SU-DHL-6 (cell line): ENCODE measurements around the gene SCEL.

Source experiments
- H2AFZ ChIP-seq: fragments of 200-600 bp; sonication (generic); 2 replicates; pipeline ENCODE4 v1.6.1; 2014; ENCODE audit warnings: low read depth, mild to moderate bottlenecking, moderate library complexity, mixed read lengths, antibody characterized with exemption, low read length; ENCODE audit not compliant: severe bottlenecking
- H3F3A ChIP-seq: fragments of 200-600 bp; shearing (Covaris generic); 2 replicates; pipeline ENCODE4 v1.6.0; 2016; ENCODE audit warnings: antibody characterized with exemption, mild to moderate bottlenecking; ENCODE audit not compliant: insufficient read depth
- H3K27ac ChIP-seq: fragments of 200-600 bp; sonication (generic); 2 replicates; pipeline ENCODE4 v1.5.1; 2016; ENCODE audit warnings: low read depth, mild to moderate bottlenecking, low read length, moderate library complexity, mixed read lengths
- H3K27me3 ChIP-seq: fragments of 200-600 bp; sonication (generic), shearing (Covaris generic); 2 replicates; pipeline ENCODE4 v1.6.0; 2014; ENCODE audit warnings: mild to moderate bottlenecking, low read length
- H3K36me3 ChIP-seq: fragments of 200-600 bp; sonication (generic); 2 replicates; pipeline ENCODE4 v1.6.1; 2014; ENCODE audit warnings: mild to moderate bottlenecking, low read length, mixed read lengths
- H3K4me2 ChIP-seq: fragments of 300-600, 200-600 bp; shearing (Covaris generic), sonication (generic); 2 replicates; pipeline ENCODE4 v1.6.0; 2014; ENCODE audit warnings: low read length, low read depth, mild to moderate bottlenecking; ENCODE audit not compliant: poor library complexity, severe bottlenecking
- H3K4me3 ChIP-seq: fragments of 200-600 bp; sonication (generic); 2 replicates; pipeline ENCODE4 v1.5.1; 2014; ENCODE audit warnings: antibody characterized with exemption, low read length, mild to moderate bottlenecking, mixed read lengths; ENCODE audit not compliant: insufficient read depth, poor library complexity, severe bottlenecking
- H3K79me2 ChIP-seq: fragments of 200-600 bp; sonication (generic); 2 replicates; pipeline ENCODE4 v1.6.1; 2014; ENCODE audit warnings: mild to moderate bottlenecking, low read length, moderate library complexity; ENCODE audit not compliant: insufficient read depth
- H3K9ac ChIP-seq: fragments of 200-600 bp; sonication (generic); 2 replicates; pipeline ENCODE4 v1.7.0; 2014; ENCODE audit warnings: mild to moderate bottlenecking, low read length
- H3K9me2 ChIP-seq: fragments of 200-600 bp; sonication (generic); replicated peaks from 2 replicates; pipeline ENCODE4 v1.6.1; 2014; ENCODE audit warnings: low read length; ENCODE audit not compliant: insufficient read depth
- H3K9me3 ChIP-seq: fragments of 200-600 bp; sonication (generic); 2 replicates; pipeline ENCODE4 v1.6.1; 2014; ENCODE audit warnings: low read length, mixed read lengths; ENCODE audit not compliant: insufficient read depth
- H4K20me1 ChIP-seq: fragments of 200-600 bp; sonication (generic); 2 replicates; pipeline ENCODE4 v1.6.1; 2014; ENCODE audit warnings: low read depth, mild to moderate bottlenecking, antibody characterized with exemption, low read length, moderate library complexity, mixed read lengths
- CTCF ChIP-seq: fragments of 200-600 bp; sonication (generic); IDR thresholded peaks from one replicate; pipeline ENCODE4 v1.5.1; 2017; ENCODE audit warnings: antibody characterized with exemption, mild to moderate bottlenecking, low read length, moderate library complexity; ENCODE audit not compliant: insufficient read depth, poor library complexity, severe bottlenecking
- EZH2phosphoT487 ChIP-seq: fragments of 200-600 bp; sonication (generic), shearing (Covaris generic); conservative IDR thresholded peaks from 2 replicates; pipeline ENCODE4 v1.6.1; 2018; ENCODE audit warnings: mild to moderate bottlenecking, antibody characterized with exemption, low read length, moderate library complexity, mixed read lengths

Gene SCEL

GRCh38 chr13:77511552-77511951, 24.0 kb upstream of the SCEL start:
- no peaks in the 10 kb centered on the region for H3K79me2 ChIP-seq
- H3K9me2 ChIP-seq: no peaks in the 10 kb centered on the region
- H2AFZ ChIP-seq: no peak overlapping the region
- no peaks in the 10 kb centered on the region for H3K36me3 ChIP-seq
- H3F3A ChIP-seq: no peaks in the 10 kb centered on the region
- H3K27me3 ChIP-seq: no peaks in the 10 kb centered on the region
- no peaks in the 10 kb centered on the region for H4K20me1 ChIP-seq
- H3K4me3 ChIP-seq: no peak overlapping the region
- TF ChIP-seq EZH2phosphoT487 (no peak), CTCF (no peak)
- no peaks in the 10 kb centered on the region for H3K9me3 ChIP-seq
- no peak overlapping the region for H3K27ac ChIP-seq
- no peak overlapping the region for H3K4me2 ChIP-seq
- H3K9ac ChIP-seq: no peak overlapping the region

- Histone ChIP-seq H3K4me3 (no peak overlapping the region), H3F3A (no peaks in the 10 kb centered on the region), H3K27me3 (no peaks in the 10 kb centered on the region), H3K9me3 (no peaks in the 10 kb centered on the region), H4K20me1 (no peaks in the 10 kb centered on the region), H3K79me2 (no peaks in the 10 kb centered on the region), H3K9ac (no peak overlapping the region), H3K27ac (no peak overlapping the region), H3K36me3 (no peaks in the 10 kb centered on the region), H3K9me2 (no peaks in the 10 kb centered on the region), H2AFZ (no peak overlapping the region), H3K4me2 (no peak overlapping the region)
- TF ChIP-seq EZH2phosphoT487 (no peak), CTCF (no peak)
These were observed 21.7 kb upstream of the SCEL start for GRCh38 chr13:77513719-77514335.

GRCh38 chr13:77514336-77514726, 21.2 kb upstream of the SCEL start:
- Histone ChIP-seq H3K4me2 (no peak overlapping the region), H2AFZ (no peak overlapping the region), H3K9me3 (no peaks in the 10 kb centered on the region), H3K9me2 (no peaks in the 10 kb centered on the region), H3K79me2 (no peaks in the 10 kb centered on the region), H3K9ac (no peak overlapping the region), H3F3A (no peaks in the 10 kb centered on the region), H3K27me3 (no peaks in the 10 kb centered on the region), H3K4me3 (no peak overlapping the region), H4K20me1 (no peaks in the 10 kb centered on the region), H3K36me3 (no peaks in the 10 kb centered on the region), H3K27ac (no peak overlapping the region)
- TF ChIP-seq CTCF (no peak), EZH2phosphoT487 (no peak)
